Subcutaneous abdominal adipose tissue (tissue), 5 donors: ENCODE measurements around the gene GRID1.
"Not testable (repeated sequence)": the region's sequence is repeated elsewhere in the genome, so short reads cannot be mapped to it uniquely, and the experiment has no call there.

Experiments used
- H3K27ac ChIP-seq: one replicate; pipeline ENCODE4 v1.7.0; 2013; ENCODE audit warnings: low read depth, mild to moderate bottlenecking, inconsistent platforms, low read length, moderate library complexity
- H3K27me3 ChIP-seq, 5 donors: one replicate each; pipeline ENCODE4 v1.7.0; 2013; ENCODE audit warnings: low read length in 5 of 5, inconsistent platforms in 1 of 5; ENCODE audit not compliant: control insufficient read depth in 5 of 5, insufficient read depth in 4 of 5
- H3K36me3 ChIP-seq, 5 donors: one replicate each; pipeline ENCODE4 v1.7.0; 2013; ENCODE audit warnings: low read length in 5 of 5; ENCODE audit not compliant: control insufficient read depth in 5 of 5, insufficient read depth in 5 of 5
- H3K4me1 ChIP-seq, 5 donors: one replicate each; pipeline ENCODE4 v1.7.0; 2013; ENCODE audit warnings: low read length in 5 of 5, mild to moderate bottlenecking in 3 of 5, moderate library complexity in 1 of 5; ENCODE audit not compliant: control insufficient read depth in 5 of 5, insufficient read depth in 5 of 5
- H3K4me3 ChIP-seq, 5 donors: one replicate each; pipeline ENCODE4 v1.7.0; 2013; ENCODE audit warnings: low read length in 5 of 5, low read depth in 1 of 5
- H3K9ac ChIP-seq, 5 donors: one replicate each; pipeline ENCODE4 v1.7.0; 2013; ENCODE audit warnings: low read length in 5 of 5, mild to moderate bottlenecking in 4 of 5, moderate library complexity in 3 of 5
- H3K9me3 ChIP-seq, 5 donors: one replicate each; pipeline ENCODE4 v1.7.0; 2013; ENCODE audit warnings: low read length in 5 of 5; ENCODE audit not compliant: control insufficient read depth in 5 of 5
- donor health status: healthy.
- donor health status: healthy.
- donor health status: healthy.
- donor health status: healthy.
- donor health status: healthy.

Gene GRID1

GRCh38 chr10:86109421-86109820 lies 257.2 kb downstream of the GRID1 start:
- Histone ChIP-seq H3K9ac (no peak overlapping the region), H3K27me3 (peaks cover 0 to 4% (median 0%) of the 10 kb centered on the region in 5 donors), H3K9me3 (peaks cover 0 to 5% (median 0%) of the 10 kb centered on the region in 5 donors), H3K36me3 (no peaks in the 10 kb centered on the region), H3K27ac (no peak overlapping the region), H3K4me3 (no peak overlapping the region), H3K4me1 (no peaks in the 10 kb centered on the region)

- peaks cover 0 to 5% (median 0%) of the 10 kb centered on the region in 5 donors for H3K9me3 ChIP-seq
- H3K4me1 ChIP-seq = no peaks in the 10 kb centered on the region
- H3K4me3 ChIP-seq = no peak overlapping the region
- no peak overlapping the region for H3K9ac ChIP-seq
- no peaks in the 10 kb centered on the region for H3K36me3 ChIP-seq
- H3K27ac ChIP-seq = no peak overlapping the region
- H3K27me3 ChIP-seq = no peaks in the 10 kb centered on the region
Measured at GRCh38 chr10:86108696-86109095, 257.9 kb downstream of the GRID1 start.

GRCh38 chr10:86107611-86108310 lies 258.8 kb downstream of the GRID1 start:
- H3K27me3 ChIP-seq, H3K9me3 ChIP-seq, H3K36me3 ChIP-seq, H3K9ac ChIP-seq, H3K4me3 ChIP-seq, H3K4me1 ChIP-seq, H3K27ac ChIP-seq: not testable (repeated sequence)

- Histone ChIP-seq H3K9ac (no peak overlapping the region), H3K4me3 (no peak overlapping the region), H3K4me1 (no peaks in the 10 kb centered on the region), H3K9me3 (peaks cover 0 to 5% (median 0%) of the 10 kb centered on the region in 5 donors), H3K27me3 (no peaks in the 10 kb centered on the region), H3K36me3 (no peaks in the 10 kb centered on the region), H3K27ac (no peak overlapping the region)
Measured at GRCh38 chr10:86107131-86107530, 259.5 kb downstream of the GRID1 start.

GRCh38 chr10:86106616-86107015 lies 260.0 kb downstream of the GRID1 start:
- Histone ChIP-seq H3K4me3 (no peak overlapping the region), H3K9ac (no peak overlapping the region), H3K9me3 (peaks cover 0 to 5% (median 0%) of the 10 kb centered on the region in 5 donors), H3K27ac (no peak overlapping the region), H3K27me3 (no peaks in the 10 kb centered on the region), H3K4me1 (no peaks in the 10 kb centered on the region), H3K36me3 (no peaks in the 10 kb centered on the region)

GRCh38 chr10:86105640-86106039 lies 261.0 kb downstream of the GRID1 start:
- no peak overlapping the region for H3K9ac ChIP-seq
- no peak overlapping the region for H3K27ac ChIP-seq
- H3K9me3 ChIP-seq = no peaks in the 10 kb centered on the region
- H3K27me3 ChIP-seq = no peaks in the 10 kb centered on the region
- H3K4me1 ChIP-seq = no peaks in the 10 kb centered on the region
- H3K4me3 ChIP-seq = no peak overlapping the region
- no peaks in the 10 kb centered on the region for H3K36me3 ChIP-seq

GRCh38 chr10:86105181-86105580 lies 261.4 kb downstream of the GRID1 start:
- H3K4me1 ChIP-seq = no peaks in the 10 kb centered on the region
- H3K27ac ChIP-seq = no peak overlapping the region
- H3K9ac ChIP-seq = no peak overlapping the region
- no peak overlapping the region for H3K4me3 ChIP-seq
- H3K9me3 ChIP-seq = no peaks in the 10 kb centered on the region
- H3K27me3 ChIP-seq = no peaks in the 10 kb centered on the region
- H3K36me3 ChIP-seq = no peaks in the 10 kb centered on the region

- Histone ChIP-seq H3K4me1 (no peaks in the 10 kb centered on the region), H3K36me3 (no peaks in the 10 kb centered on the region), H3K9ac (no peak overlapping the region), H3K27me3 (no peaks in the 10 kb centered on the region), H3K4me3 (no peak overlapping the region), H3K27ac (no peak overlapping the region), H3K9me3 (no peaks in the 10 kb centered on the region)
Measured at GRCh38 chr10:86104611-86105145, 261.9 kb downstream of the GRID1 start.

- Histone ChIP-seq H3K4me3 (no peak overlapping the region), H3K36me3 (no peaks in the 10 kb centered on the region), H3K27ac (no peak overlapping the region), H3K9ac (no peak overlapping the region), H3K9me3 (no peaks in the 10 kb centered on the region), H3K27me3 (no peaks in the 10 kb centered on the region), H3K4me1 (no peaks in the 10 kb centered on the region)
Measured at GRCh38 chr10:86104156-86104555, 262.4 kb downstream of the GRID1 start.

GRCh38 chr10:86103391-86104101 lies 263.0 kb downstream of the GRID1 start:
- no peak overlapping the region for H3K9ac ChIP-seq
- H3K27ac ChIP-seq = no peak overlapping the region
- no peaks in the 10 kb centered on the region for H3K9me3 ChIP-seq
- no peaks in the 10 kb centered on the region for H3K36me3 ChIP-seq
- no peak overlapping the region for H3K4me3 ChIP-seq
- no peaks in the 10 kb centered on the region for H3K27me3 ChIP-seq
- no peaks in the 10 kb centered on the region for H3K4me1 ChIP-seq
